Measurements from ENCODE around the gene SLC9A5.

SLC9A5 gene

DNA sequence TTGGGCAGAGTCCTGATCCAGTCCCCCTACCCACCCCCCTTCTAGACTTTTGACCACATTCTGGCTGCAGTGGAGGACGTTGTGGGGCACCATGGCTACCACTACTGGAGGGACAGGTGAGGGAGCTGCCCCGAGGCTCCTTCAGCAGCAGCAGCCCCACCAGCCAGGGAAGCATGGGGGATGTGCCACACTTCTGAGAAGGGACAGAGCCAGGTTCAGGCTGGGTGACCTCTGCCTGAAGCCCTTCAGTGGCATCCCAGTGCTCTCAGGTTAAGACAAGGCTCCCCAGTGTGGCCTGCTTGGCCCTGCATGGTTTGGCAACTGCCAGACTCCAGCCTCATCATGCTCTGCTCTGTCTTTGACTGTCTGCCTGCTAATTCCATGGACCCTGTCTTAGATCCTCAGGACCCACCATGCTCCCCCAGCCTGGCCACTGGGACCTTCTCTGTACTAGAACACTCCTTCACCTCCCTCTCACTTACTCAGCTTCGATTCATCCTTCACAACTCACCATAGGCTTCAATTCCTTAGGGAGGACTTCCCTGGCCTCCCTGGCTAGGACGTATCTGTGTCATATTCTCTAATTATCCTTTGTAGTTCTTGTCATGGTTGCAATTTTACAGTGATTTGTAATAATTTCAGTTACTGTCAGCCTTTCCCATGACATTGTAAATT is 8.8 kb downstream of the SLC9A5 start:
- DNase-seq (ENCODE audit: low read depth, low spot score) = no peak

DNA sequence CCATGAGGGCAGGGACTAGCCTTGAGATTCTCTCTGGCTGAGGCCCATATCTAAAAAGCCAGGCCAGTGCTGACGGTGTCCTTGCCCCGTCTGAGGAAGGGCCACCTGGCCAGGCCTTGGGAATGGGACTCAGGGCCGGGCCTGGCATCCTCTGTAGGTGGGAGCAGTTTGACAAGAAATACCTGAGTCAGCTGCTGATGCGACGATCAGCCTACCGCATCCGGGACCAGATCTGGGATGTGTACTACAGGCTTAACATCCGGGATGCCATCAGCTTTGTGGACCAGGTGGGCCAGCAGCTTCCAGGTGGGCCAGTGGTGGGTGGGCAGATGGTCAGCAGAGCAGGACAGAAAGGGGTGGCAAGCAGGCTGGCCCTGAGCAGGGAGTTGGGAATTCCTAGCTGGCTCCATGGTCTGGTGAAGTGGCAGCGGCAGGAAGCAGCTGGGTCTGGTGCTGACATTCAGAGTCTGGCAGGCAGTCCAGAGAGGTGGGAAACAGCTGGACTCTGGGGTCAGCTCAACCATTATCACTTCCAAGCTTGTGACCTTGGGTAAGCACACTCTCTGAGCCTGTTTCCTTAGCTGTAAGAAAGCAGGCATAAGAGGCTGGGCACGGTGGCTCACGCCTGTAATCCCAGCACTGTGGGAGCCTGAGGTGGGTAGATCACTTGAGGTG is 9.5 kb downstream of the SLC9A5 start:
- DNase-seq (ENCODE audit: low read depth, low spot score) = no peak

DNA sequence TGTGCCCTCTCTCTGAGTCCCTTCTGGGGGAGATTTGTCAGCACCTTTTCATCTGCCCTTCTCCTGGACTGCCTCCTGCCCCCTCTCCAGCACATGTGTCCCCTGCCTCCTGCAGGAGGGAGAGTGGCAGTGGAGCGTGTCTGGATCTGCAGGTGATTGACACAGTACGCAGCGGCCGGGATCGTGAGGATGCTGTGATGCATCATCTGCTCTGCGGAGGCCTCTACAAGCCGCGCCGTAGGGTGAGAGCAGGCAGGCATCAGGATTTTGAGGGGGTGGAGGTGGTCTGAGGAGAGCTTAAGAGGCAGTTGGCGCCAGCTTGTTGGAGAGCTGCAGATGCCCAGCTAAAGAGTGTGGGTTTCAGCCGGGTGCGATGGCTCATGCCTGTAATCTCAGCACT is 10.9 kb downstream of the SLC9A5 start:
- no peak for DNase-seq (ENCODE audit: low read depth, low spot score)

- peak; percentile 70 for DNase-seq (ENCODE audit: low read depth, low spot score)
Observed at GRCh38 chr16:67260426-67261063, 11.8 kb downstream of the SLC9A5 start.

- peak; percentile 18 for DNase-seq (ENCODE audit: low read depth, low spot score)
Observed at GRCh38 chr16:67263201-67263600, 14.4 kb downstream of the SLC9A5 start.

GRCh38 chr16:67264277-67264676 is 15.5 kb downstream of the SLC9A5 start:
- no peak for DNase-seq (ENCODE audit: low read depth, low spot score)

DNA sequence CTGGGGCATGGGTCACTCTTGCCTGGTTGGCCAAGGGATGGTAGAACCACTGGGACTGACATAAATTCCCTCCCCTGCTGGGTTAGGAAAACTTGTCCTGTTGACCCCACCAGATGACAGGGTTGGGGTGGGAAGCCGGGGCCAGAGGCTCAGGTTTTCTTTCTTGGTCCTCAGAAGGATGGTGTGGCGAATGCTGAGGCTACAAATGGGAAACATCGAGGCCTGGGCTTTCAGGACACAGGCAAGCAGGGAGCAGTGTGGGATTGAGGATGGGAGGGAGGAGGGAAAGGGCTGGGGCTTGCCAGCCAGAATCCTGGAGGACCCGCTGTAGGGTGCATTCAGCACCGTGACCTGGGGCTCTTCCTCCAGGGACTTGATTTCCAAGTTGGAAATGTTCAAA is 16.1 kb downstream of the SLC9A5 start:
- no peak for DNase-seq (ENCODE audit: low read depth, low spot score)

- no peak for DNase-seq (ENCODE audit: low read depth, low spot score)
Observed at GRCh38 chr16:67265834-67266233, 17.1 kb downstream of the SLC9A5 start.

DNA sequence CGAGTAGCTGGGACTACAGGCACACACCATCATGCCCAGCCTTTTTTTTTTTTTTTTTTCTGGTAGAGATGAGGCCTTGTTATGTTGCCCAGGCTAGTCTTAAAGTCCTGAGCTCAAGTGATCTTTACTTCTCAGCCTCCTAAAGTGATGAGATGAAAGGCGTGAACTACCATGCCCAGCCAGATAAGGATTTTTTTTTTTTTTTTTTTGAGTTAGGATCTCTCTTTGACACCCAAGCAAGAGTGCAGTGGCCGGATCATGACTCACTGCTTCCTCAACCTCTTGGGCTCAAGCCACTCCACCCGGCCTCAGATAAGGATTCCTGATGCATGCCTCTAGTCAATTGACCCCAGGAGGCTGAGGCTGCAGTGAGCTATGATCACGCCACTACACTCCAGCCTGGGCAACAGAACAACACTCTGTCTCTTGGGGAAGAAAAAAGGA is 19.4 kb downstream of the SLC9A5 start:
- DNase-seq (ENCODE audit: low read depth, low spot score) = peak; percentile 81

DNA sequence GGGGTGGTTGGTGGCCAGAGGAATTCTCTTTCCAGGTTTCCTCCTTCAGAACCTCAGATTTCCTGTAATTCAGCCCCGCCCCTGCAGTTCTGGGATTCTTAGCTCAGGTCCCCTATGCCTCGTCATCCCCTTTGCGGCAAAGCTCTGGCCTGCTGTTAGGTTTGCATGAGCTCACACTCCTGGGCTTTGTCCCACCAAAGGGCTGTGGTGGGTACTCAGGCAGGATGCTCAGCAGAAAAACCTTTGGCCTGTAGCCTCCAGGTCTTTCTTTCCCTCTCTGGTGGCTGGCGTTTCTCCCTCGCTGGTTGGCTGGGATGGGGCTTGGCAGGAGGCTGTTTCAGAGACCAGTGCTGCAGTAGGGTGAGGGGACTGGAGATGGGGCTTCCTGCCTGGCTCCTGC is 21.0 kb downstream of the SLC9A5 start:
- DNase-seq (ENCODE audit: low read depth, low spot score) = peak; percentile 65

DNA sequence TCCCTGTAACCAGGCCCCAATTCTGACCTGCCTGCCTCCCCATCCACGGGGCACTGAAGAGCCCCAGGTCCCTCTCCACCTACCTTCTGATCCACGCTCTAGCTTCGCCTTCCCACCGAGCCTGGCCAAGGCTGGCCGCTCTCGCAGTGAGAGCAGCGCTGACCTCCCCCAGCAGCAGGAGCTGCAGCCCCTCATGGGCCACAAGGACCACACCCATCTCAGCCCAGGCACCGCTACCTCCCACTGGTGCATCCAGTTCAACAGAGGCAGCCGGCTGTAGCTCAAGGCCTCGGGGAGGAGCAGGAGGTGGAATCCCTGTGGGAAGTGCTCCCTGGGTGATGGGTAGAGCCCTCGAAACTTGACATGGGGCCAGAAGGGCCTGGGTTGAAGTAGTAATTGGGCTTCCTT is 22.2 kb downstream of the SLC9A5 start:
- DNase-seq (ENCODE audit: low read depth, low spot score) = no peak

GRCh38 chr16:67271446-67271845 is 22.7 kb downstream of the SLC9A5 start:
- no peak for DNase-seq (ENCODE audit: low read depth, low spot score)

- DNase-seq (ENCODE audit: low read depth, low spot score) = no peak
Observed at GRCh38 chr16:67275321-67275720, 26.5 kb downstream of the SLC9A5 start.

- no peak for DNase-seq (ENCODE audit: low read depth, low spot score)
Observed at GRCh38 chr16:67277294-67277998, 28.7 kb downstream of the SLC9A5 start.

- DNase-seq (ENCODE audit: low read depth, low spot score) = no peak
Observed at GRCh38 chr16:67277999-67278772, 29.4 kb downstream of the SLC9A5 start.

DNA sequence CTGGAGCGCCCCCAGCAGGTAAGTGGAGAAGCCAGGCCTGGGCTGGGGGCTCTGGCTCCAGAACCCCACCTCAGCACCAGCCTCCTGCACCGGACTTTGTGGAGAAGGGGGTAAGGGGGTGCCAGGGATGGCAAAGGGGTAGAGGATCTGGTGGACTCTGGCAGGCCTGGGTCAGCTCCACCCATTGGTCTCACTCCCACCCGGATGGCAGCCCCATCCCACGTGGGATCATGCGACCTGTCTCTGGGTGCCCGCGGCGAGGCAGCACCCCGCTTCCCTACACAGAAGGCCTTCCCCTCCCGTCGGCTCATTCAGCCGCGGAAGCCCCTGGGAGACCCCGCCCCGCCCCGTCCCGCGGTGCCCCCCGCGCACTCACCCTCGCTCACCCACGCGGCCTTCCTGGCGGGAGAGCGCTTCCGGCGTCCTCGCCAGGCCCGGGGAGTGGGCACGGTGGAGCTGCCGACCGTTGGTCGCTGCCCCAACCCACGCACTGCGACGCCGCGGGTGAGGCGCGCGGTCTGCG is 30.1 kb downstream of the SLC9A5 start:
- no peak for DNase-seq (ENCODE audit: low read depth, low spot score)

GRCh38 chr16:67279296-67280089 is 30.7 kb downstream of the SLC9A5 start, which contains the start of gene PLEKHG4:
TSS of gene PLEKHG4 (plus strand) at chr16:67279532. CDS start at chr16:67280045, 513 bp downstream.
- peak; percentile 82 for DNase-seq (ENCODE audit: low read depth, low spot score)

- no peak for DNase-seq (ENCODE audit: low read depth, low spot score)
Observed at GRCh38 chr16:67280090-67281015, 31.6 kb downstream of the SLC9A5 start.
